Measurements from ENCODE around the gene BICRAL. TPM values are rescaled to one million over a fixed set of nuclear protein-coding genes. Genes with fewer than 3 reads are reported as not detected.

BICRAL gene
- total and polyA plus RNA-seq, 9 of the 15 experiments (the other 6 are each of a cell fraction or from before 2014, with no cell fraction given): 1.2 to 11.9 (median 5.6) TPM

DNA sequence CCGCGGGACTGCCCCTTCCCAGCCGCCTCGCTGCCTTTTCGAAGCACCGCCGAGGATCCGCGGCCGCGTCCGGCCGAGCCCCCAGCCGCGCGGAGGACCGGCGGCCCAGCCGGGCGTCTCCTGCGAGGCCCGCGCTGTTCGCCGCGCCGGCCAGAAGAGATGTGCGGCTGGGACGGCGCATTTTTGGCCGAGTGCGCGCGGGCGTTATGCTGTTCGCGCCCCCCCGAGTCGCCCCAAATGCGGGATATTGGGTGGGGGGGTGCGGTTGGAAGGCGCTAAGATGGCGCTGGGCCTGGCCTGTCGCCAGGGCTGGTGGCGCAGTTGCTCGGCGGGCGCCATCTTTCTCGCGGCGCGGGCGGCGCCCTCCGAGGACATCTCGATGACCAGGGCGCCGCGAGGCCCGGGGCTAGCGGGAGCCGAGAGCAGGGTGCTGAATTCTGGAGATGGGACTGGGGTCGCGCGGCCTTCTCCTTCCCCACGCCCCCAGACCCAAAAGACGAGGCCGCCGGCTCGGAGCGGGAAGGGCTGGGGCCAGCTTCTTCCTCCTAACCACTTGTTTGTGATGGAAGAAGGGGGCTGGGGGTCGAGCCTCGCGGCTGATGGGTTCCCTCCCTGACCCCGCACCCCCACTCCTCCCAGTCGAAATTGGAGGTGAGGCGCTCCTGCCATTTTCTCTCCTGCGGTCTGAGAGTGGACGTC is 1.5 kb downstream of the BICRAL start (continued):
- TF ChIP-seq, protein P1, sequence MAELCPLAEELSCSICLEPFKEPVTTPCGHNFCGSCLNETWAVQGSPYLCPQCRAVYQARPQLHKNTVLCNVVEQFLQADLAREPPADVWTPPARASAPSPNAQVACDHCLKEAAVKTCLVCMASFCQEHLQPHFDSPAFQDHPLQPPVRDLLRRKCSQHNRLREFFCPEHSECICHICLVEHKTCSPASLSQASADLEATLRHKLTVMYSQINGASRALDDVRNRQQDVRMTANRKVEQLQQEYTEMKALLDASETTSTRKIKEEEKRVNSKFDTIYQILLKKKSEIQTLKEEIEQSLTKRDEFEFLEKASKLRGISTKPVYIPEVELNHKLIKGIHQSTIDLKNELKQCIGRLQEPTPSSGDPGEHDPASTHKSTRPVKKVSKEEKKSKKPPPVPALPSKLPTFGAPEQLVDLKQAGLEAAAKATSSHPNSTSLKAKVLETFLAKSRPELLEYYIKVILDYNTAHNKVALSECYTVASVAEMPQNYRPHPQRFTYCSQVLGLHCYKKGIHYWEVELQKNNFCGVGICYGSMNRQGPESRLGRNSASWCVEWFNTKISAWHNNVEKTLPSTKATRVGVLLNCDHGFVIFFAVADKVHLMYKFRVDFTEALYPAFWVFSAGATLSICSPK (IDR thresholded peaks at IDR 0.05; ENCODE audit: borderline replicate concordance): no peak
- peak; percentile 55; the same call in 1 of the 2 replicates for TF ChIP-seq CBX1 (IDR thresholded peaks at IDR 0.05; ENCODE audit: low read depth)
- TF ChIP-seq, protein P2, sequence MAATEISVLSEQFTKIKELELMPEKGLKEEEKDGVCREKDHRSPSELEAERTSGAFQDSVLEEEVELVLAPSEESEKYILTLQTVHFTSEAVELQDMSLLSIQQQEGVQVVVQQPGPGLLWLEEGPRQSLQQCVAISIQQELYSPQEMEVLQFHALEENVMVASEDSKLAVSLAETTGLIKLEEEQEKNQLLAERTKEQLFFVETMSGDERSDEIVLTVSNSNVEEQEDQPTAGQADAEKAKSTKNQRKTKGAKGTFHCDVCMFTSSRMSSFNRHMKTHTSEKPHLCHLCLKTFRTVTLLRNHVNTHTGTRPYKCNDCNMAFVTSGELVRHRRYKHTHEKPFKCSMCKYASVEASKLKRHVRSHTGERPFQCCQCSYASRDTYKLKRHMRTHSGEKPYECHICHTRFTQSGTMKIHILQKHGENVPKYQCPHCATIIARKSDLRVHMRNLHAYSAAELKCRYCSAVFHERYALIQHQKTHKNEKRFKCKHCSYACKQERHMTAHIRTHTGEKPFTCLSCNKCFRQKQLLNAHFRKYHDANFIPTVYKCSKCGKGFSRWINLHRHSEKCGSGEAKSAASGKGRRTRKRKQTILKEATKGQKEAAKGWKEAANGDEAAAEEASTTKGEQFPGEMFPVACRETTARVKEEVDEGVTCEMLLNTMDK (IDR thresholded peaks at IDR 0.05; ENCODE audit: borderline replicate concordance, insufficient read depth, low read depth, low read length, poor library complexity, severe bottlenecking): peak; percentile 26
- peak; percentile 81; the same call in 1 of the 2 replicates for TF ChIP-seq ZBTB17 (CRISPR knock-in tag; IDR thresholded peaks at IDR 0.05)
- TF ChIP-seq, protein P3, sequence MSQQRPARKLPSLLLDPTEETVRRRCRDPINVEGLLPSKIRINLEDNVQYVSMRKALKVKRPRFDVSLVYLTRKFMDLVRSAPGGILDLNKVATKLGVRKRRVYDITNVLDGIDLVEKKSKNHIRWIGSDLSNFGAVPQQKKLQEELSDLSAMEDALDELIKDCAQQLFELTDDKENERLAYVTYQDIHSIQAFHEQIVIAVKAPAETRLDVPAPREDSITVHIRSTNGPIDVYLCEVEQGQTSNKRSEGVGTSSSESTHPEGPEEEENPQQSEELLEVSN (IDR thresholded peaks at IDR 0.05; ENCODE audit: borderline replicate concordance in 1 of 2, extremely low read depth in 1 of 2, insufficient read depth in 1 of 2, insufficient read length in 1 of 2, low read depth in 1 of 2, low read length in 1 of 2, poor library complexity in 1 of 2, severe bottlenecking in 1 of 2): peak; percentile 54 to 68
- no peak for TF ChIP-seq ARID2 (IDR thresholded peaks at IDR 0.05)
- 0 out of 2 replicates have a peak, but pooled peaks have one; percentile 29 for TF ChIP-seq ZNF41 (CRISPR knock-in tag; conservative IDR thresholded peaks at IDR 0.05)
- no peak for TF ChIP-seq PTTG1 (tag; IDR thresholded peaks at IDR 0.05; ENCODE audit: low read depth)
- TF ChIP-seq, protein P4, sequence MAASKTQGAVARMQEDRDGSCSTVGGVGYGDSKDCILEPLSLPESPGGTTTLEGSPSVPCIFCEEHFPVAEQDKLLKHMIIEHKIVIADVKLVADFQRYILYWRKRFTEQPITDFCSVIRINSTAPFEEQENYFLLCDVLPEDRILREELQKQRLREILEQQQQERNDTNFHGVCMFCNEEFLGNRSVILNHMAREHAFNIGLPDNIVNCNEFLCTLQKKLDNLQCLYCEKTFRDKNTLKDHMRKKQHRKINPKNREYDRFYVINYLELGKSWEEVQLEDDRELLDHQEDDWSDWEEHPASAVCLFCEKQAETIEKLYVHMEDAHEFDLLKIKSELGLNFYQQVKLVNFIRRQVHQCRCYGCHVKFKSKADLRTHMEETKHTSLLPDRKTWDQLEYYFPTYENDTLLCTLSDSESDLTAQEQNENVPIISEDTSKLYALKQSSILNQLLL (CRISPR knock-in tag; IDR thresholded peaks at IDR 0.05; ENCODE audit: borderline replicate concordance): no peak
- TF ChIP-seq, protein P5, sequence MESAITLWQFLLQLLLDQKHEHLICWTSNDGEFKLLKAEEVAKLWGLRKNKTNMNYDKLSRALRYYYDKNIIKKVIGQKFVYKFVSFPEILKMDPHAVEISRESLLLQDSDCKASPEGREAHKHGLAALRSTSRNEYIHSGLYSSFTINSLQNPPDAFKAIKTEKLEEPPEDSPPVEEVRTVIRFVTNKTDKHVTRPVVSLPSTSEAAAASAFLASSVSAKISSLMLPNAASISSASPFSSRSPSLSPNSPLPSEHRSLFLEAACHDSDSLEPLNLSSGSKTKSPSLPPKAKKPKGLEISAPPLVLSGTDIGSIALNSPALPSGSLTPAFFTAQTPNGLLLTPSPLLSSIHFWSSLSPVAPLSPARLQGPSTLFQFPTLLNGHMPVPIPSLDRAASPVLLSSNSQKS (CRISPR knock-in tag; IDR thresholded peaks at IDR 0.05): no peak
- TF ChIP-seq CBX2 (IDR thresholded peaks at IDR 0.05; ENCODE audit: insufficient read depth, low read length, poor library complexity, severe bottlenecking): no peak
- peak; percentile 65 for TF ChIP-seq SIN3B (IDR thresholded peaks at IDR 0.05; ENCODE audit: low read depth)
- TF ChIP-seq, protein P6, sequence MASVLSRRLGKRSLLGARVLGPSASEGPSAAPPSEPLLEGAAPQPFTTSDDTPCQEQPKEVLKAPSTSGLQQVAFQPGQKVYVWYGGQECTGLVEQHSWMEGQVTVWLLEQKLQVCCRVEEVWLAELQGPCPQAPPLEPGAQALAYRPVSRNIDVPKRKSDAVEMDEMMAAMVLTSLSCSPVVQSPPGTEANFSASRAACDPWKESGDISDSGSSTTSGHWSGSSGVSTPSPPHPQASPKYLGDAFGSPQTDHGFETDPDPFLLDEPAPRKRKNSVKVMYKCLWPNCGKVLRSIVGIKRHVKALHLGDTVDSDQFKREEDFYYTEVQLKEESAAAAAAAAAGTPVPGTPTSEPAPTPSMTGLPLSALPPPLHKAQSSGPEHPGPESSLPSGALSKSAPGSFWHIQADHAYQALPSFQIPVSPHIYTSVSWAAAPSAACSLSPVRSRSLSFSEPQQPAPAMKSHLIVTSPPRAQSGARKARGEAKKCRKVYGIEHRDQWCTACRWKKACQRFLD (CRISPR knock-in tag; IDR thresholded peaks at IDR 0.05): peak; percentile 89
- TF ChIP-seq, protein P7, sequence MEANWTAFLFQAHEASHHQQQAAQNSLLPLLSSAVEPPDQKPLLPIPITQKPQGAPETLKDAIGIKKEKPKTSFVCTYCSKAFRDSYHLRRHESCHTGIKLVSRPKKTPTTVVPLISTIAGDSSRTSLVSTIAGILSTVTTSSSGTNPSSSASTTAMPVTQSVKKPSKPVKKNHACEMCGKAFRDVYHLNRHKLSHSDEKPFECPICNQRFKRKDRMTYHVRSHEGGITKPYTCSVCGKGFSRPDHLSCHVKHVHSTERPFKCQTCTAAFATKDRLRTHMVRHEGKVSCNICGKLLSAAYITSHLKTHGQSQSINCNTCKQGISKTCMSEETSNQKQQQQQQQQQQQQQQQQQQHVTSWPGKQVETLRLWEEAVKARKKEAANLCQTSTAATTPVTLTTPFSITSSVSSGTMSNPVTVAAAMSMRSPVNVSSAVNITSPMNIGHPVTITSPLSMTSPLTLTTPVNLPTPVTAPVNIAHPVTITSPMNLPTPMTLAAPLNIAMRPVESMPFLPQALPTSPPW (CRISPR knock-in tag; IDR thresholded peaks at IDR 0.05): peak; percentile 13; the same call in 1 of the 2 replicates

Measured in K562 (cell line).